HG03442 (cell line): ENCODE measurements around the gene FSTL4.
"Not testable (repeated sequence)": the region's sequence is repeated elsewhere in the genome, so short reads cannot be mapped to it uniquely, and the experiment has no call there.

ENCODE experiments used
- ATAC-seq: cut with Tn5 transposase; IDR thresholded peaks from one replicate; pipeline ENCODE4 v1.9.1; 2021; ENCODE audit warnings: mild to moderate bottlenecking, moderate library complexity; ENCODE audit not compliant: unreplicated experiment

FSTL4 gene

DNA sequence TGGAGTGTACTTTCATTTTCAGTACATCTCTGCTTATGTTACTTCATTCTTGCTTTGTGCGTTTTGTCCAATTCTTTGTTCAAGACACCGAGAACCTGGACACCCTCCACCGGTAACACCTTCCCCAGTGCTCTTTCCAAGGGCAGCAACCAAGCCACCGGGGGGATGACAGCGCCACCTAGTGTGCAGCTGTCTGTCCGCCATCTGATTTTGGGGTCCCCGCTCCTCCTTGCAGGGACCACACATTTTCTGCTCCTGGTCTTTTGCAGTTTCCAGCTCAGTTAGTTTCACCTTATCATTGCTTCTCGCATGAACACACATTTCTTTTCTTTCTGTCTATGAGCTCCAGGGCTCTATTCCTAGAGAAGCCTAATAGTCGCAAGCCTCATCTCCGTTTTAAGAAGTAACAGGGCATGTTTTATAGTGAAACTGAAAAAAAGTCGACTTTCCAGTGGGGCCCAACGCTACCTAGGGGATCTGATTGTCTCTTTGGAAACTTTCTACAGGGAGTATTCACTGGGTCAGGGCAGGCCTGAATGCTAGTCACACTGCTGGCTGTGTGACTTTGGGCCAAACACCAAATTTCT lies 152.1 kb downstream of the FSTL4 start:
- ATAC-seq = no peak

- ATAC-seq = no peak
Measured at GRCh38 chr5:133459474-133460160, 152.7 kb downstream of the FSTL4 start.

GRCh38 chr5:133458435-133458834 lies 153.9 kb downstream of the FSTL4 start:
- no peak for ATAC-seq

DNA sequence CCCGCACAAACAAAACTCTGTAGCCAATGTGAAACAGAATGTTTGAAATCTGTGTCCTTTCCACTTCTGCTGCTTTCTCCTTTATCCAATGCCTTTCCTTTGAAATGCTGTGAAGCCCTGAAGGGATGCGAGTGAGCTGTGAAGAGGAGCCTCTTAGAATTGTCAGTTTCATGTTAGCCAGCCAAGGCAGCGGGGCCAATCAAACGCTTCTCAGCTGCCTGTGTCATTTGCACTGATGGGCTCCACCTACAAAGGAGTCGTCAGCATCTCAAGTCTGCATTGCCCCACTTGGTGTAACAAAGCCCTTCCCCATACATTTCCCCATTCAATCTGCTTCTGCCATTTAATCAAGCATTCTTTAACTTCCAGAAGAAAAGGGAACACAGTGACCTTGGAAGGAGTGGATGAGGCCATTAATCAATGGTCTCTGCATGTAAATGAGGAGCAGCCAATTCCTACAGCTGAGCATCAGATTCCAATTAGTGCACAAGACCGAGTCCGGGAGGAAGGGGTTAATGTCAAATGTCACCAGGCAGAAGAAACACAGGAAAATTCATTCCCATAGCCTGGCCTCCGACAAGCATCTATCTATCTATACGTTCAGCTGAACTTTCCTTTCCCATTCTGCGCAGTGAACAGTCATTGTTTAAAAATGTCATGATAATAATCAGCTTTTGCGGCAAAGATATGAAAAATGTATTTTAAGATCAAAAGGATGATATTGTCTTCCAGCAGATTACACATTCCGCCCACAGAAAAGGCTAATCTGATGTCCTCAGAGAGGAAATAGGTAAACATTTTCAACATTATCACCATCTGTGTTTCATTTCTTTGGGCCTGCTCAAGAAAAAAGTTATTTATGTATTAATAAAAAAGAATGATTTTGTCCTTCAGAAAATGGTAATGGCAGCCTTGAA lies 154.6 kb downstream of the FSTL4 start:
- no peak for ATAC-seq

DNA sequence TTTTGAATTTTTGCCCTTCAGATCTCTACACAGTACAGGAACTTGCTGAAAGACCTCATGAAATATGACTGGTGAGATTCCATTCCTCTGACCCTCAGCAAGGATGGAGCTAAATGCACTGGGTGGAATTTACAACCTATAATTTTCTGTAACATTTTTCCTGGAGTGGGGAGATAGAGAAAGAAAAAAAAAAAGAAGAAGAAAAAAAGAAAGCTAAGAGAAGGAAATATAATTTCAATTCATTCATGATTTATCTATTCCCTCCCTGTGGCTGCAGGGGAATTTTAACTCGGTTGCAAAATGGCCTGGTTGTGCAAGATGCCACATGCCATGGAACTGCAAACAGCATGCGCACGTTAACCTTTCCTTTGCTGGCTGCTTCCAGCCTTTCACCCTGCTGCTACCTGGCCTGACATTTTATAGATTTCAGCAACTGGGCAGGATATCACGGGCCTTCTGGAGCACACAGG lies 155.4 kb downstream of the FSTL4 start:
- ATAC-seq = no peak

GRCh38 chr5:133455676-133456075 lies 156.7 kb downstream of the FSTL4 start:
- no peak for ATAC-seq

DNA sequence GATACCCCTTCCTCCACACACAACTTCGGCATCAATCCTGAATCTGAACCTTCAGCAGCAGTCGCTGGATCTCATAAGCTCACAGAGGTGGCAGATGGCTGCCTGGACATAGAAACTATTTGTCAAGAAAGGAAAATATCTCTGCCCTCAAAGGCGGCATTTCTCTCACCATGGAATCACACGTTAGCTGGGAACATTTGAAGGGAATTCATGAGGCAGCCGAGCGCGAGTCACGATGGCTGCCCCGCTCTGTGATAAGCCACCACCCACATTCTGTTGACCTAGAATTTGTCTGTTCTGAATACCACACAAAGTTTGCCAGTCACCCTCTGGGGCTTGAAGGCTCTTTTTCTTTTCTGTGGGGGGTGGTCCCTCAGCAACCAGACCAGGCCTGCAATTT lies 157.9 kb downstream of the FSTL4 start:
- no peak for ATAC-seq

DNA sequence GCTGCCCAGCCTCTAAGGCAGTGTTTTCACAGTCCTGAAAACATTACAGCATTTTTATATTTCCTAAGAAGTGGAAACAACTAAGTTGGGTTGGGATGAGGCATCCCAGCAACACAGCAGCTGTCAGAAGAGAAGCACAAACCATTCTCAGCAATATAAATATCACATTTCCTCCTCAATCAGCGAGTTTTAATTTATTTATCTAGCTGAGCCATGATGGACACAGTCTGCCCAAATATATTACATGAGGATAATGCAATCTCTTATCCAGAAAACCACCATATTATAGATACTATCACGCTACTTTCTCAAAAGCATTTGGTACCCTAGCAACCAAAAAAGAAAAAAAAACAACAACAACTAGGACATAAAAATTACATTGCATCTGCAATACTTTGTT lies 158.5 kb downstream of the FSTL4 start:
- ATAC-seq = no peak

DNA sequence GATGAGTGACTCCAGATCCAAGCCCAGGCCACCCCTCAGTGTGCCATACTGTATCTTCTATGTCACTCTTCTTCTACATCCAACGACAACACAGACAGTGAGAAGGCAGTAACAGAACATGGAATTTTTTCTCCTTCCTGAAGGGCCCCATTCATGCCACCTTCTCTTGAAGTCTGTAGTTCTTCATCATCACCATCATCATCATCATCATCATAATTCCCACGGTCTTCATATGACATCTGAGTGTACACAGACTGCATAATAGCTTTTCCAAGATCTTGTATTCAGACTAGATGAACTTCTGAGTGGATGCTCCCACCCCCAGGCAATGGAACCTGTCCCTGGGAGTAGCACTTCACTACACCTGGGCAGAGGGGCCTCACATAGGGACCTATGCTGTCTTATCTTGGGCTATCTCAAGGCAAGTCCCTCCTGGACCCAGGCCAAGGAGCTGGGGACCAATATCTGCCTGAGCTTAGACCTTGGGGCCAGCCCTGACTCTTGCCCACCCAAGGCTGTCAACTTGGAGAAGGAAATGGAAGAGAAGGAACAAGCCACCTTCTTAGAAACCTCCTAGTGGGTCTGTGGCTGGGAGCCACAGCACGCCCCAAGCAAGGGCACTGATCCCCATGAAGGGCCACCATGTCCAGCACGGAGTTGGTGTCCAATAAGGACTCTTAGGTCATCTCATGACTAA lies 159.1 kb downstream of the FSTL4 start:
- ATAC-seq = no peak

DNA sequence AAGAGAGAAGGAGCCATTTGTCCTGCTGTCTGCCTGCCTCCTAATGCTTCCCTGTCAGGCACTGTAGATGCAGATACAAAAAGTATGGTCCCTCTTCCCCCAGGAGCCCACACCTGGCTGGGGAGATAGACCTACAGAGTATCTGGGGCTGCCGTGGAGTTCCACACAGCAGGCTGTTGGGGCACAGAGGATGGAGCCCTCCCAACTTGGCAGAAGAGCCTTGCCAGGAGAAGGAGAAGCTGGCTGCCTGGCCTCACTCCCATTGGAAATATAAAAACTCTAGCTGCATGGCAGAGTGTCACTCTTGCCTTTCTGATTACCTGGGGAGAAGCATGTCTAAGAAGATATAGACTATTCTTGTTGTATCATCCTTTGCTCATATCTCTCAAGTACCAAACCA lies 160.4 kb downstream of the FSTL4 start:
- ATAC-seq = no peak

- ATAC-seq = no peak
Measured at GRCh38 chr5:133450286-133450685, 162.1 kb downstream of the FSTL4 start.

- no peak for ATAC-seq
Measured at GRCh38 chr5:133449181-133449580, 163.2 kb downstream of the FSTL4 start.

GRCh38 chr5:133446440-133446839 lies 165.9 kb downstream of the FSTL4 start:
- no peak for ATAC-seq

DNA sequence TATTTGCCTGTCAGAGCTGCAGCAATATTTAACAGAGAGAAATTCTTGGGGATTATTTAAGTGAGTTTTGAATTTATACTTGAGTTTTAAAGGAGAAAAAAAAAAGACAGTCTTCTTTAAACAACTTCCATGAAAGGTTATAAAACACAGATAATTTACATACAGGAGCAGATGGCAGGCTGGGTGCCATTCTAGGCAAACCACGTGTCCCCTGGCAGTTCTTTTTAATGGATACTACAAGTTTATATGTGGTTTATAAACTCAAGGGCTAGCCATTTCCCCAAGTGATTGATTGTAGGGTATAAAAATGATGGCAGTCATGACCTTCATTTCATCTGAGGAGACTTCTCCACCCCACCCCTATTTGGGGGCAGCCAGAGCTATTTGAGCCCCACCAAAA lies 166.6 kb downstream of the FSTL4 start:
- no peak for ATAC-seq

GRCh38 chr5:133445204-133445603 lies 167.1 kb downstream of the FSTL4 start:
- not testable (repeated sequence) for ATAC-seq

- ATAC-seq = no peak
Measured at GRCh38 chr5:133444711-133445110, 167.6 kb downstream of the FSTL4 start.

DNA sequence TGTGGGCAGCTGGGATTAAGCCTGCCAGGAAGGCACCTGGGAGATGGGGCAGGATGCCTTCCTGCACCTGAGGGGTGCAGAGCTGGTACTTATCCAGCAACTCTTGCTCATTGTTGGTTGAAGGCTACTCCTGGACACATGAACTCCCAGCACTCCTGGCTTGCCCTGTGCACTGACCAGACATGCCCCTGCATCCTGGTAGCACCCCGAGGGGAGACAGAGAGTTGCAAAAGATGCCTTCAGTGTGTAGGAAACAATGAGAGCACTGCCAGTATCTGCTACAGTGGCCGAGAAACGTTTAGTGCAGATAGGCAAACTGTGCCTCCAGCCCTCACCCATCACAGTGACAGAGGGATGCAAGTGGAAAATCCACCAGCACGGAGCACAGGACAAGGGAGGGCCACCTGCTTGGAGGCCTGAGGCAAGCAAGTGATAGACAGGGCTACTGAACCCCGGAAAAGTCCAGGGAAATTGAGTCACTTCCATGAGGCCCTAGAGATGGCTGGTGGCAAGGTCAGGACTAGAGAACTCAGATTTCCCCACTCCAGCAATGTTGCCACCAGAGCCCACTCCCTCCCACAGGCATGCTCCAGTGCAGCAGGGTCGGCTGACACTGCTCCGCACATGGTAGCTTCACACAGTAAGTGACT lies 171.1 kb downstream of the FSTL4 start:
- ATAC-seq = no peak

DNA sequence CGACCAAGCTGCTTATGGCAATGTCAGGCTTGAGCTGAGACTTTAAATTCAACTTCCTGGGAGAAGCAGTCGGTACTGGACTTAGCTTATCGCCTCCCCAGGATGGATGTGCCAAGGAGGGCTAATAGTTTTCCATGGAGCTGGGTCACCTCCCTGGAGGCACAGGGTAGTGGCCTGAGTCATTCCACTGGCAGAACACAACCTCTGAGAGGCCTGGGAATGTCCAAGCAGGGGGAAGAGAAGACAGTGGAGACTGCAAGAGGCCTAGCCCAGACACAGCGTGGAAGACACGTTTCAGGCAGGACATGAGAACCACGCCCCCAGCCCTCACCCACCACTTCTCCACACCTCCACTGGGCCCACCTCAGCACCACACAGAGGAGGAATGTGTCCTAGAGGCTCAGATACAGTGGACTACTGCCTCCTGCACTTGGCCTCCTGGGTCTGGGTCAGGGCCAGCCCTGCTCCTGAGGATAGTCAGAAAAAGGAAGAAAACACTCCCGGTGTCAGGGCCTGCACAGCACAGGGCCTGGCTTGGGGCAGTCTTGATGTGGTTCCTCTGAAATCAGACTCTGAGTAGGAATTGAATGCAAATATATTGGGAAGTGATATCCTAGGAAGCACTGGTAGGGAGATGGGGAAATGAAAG lies 171.8 kb downstream of the FSTL4 start:
- ATAC-seq = no peak

- ATAC-seq = no peak
Measured at GRCh38 chr5:133439859-133440258, 172.5 kb downstream of the FSTL4 start.

GRCh38 chr5:133438487-133438886 lies 173.9 kb downstream of the FSTL4 start:
- ATAC-seq = no peak
